ENCODE measurements around the gene NPAP1. TPM values are rescaled to one million over a fixed set of nuclear protein-coding genes. Genes with fewer than 3 reads are reported as not detected.

Gene NPAP1
- total RNA-seq, 4 donors from 2014 or later: 0.15 TPM; not detected in 3

DNA sequence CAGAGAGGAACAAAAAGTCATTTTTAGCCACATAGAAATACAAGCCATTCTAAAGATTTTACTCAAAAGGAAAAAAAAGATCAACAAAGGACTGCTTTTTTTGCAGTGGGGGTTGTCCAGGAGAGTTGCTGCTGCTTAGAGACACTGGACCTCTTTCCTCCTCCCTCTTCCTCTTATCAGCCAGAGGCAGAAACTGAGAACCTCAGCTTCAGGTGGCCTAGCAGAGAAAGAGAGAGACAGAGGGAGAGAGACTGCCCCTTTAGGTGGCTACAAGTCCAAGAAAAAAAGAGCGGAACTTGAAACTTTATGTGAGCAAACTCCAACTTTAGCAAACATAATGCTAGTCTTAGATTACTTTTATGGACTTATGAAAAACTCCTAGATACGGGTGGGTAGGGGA, 54.2 kb downstream of the NPAP1 start:
- Histone ChIP-seq H3K4me1 (no peaks in the 10 kb centered on the region), H3K36me3 (no peaks in the 10 kb centered on the region), H3K4me3 (no peak overlapping the region), H3K9me3 (no peaks in the 10 kb centered on the region), H3K27ac (no peak overlapping the region), H3K27me3 (no peaks in the 10 kb centered on the region)
- TF ChIP-seq POLR2AphosphoS5 (IDR thresholded peaks at IDR 0.05): no peak
- no peak for TF ChIP-seq EP300 (IDR thresholded peaks at IDR 0.05)
- no peak for TF ChIP-seq POLR2A (IDR thresholded peaks at IDR 0.05)
- TF ChIP-seq, protein P1, sequence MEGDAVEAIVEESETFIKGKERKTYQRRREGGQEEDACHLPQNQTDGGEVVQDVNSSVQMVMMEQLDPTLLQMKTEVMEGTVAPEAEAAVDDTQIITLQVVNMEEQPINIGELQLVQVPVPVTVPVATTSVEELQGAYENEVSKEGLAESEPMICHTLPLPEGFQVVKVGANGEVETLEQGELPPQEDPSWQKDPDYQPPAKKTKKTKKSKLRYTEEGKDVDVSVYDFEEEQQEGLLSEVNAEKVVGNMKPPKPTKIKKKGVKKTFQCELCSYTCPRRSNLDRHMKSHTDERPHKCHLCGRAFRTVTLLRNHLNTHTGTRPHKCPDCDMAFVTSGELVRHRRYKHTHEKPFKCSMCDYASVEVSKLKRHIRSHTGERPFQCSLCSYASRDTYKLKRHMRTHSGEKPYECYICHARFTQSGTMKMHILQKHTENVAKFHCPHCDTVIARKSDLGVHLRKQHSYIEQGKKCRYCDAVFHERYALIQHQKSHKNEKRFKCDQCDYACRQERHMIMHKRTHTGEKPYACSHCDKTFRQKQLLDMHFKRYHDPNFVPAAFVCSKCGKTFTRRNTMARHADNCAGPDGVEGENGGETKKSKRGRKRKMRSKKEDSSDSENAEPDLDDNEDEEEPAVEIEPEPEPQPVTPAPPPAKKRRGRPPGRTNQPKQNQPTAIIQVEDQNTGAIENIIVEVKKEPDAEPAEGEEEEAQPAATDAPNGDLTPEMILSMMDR (IDR thresholded peaks at IDR 0.05): no peak
- WGBS, 2 donors (ENCODE audit: low coverage in 1 of 2): 69 to 73% methylated on average over 2 of the region's 2 CpGs
- no peak for ATAC-seq

Data from gastroesophageal sphincter (tissue), 4 donors.